Ammon's horn (tissue), 1 donor: ENCODE data around the gene NDP.
"Not testable (repeated sequence)": the region's sequence is repeated elsewhere in the genome, so short reads cannot be mapped to it uniquely, and the experiment has no call there.

ENCODE experiments used
- DNase-seq: peaks from one replicate; pipeline ENCODE4 v3.0.0-alpha.2; 2016; ENCODE audit warnings: low spot score

The NDP gene

GRCh38 chrX:43970528-43970927 lies 2.7 kb downstream of the NDP start:
- no peak for DNase-seq

GRCh38 chrX:43969504-43970501 lies 3.4 kb downstream of the NDP start:
- peak; percentile 35 for DNase-seq

DNA sequence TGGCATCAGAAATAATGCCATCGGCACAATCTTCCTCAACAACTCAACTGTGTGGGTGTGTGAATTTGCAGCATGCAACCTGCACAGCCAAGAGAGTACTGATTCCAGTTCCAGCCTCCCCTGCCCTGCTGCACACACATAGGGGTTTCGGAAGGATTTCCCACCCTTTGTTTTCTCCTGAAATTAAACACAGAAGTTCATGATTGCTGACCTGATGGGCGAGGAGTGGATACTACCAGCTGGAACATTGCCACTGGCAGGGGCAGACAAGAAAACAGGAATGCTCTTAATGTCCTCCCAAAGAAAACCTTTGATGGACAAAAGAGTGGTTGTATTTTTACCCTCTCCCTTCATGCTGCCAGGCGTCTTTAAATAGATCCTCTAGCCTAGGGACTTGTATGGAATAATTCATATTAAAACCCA lies 4.8 kb downstream of the NDP start:
- peak; percentile 31 for DNase-seq

- DNase-seq: no peak
Observed at GRCh38 chrX:43964936-43965335, 8.3 kb downstream of the NDP start.

DNA sequence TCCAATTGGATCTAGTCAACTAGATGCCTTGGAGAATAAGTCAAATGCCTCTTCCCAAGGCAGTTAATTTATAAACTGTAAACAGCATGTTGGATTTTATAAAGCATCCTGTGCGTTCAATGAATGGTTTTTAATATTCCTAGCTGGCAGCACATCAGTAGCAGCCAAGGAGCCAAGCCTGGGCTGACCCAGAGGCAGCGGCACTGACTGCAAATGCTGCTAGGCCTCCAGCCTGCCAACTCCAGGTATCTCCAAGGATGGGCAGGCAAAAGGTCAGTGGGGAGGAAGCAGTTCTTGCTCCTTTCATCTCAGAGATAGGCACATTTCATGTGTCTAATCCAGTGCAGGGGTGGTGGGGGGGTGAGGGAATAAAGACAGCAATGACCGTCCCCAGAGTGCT lies 9.5 kb downstream of the NDP start:
- DNase-seq: no peak

GRCh38 chrX:43962636-43963035 lies 10.6 kb downstream of the NDP start:
- DNase-seq: no peak

DNA sequence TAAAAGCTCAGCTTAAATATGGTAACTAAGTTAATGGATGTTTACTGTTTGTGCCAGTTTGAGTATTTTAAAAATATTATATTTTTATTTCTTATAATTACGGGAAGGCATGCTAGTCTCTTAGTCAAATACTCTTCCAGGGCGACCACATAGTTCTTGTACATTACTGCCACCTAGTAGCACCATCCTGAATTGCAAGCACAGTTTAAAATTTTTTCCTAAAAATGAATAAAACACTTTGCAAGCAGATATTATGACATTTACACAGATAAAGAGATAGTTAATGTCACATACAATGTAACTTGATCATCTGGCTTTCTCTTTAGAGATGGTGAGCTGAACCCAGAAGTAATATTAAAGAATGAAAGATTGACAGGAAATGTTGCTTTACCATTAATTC lies 11.5 kb downstream of the NDP start:
- DNase-seq: no peak

GRCh38 chrX:43958529-43958928 lies 14.7 kb downstream of the NDP start:
- DNase-seq: peak; percentile 86

DNA sequence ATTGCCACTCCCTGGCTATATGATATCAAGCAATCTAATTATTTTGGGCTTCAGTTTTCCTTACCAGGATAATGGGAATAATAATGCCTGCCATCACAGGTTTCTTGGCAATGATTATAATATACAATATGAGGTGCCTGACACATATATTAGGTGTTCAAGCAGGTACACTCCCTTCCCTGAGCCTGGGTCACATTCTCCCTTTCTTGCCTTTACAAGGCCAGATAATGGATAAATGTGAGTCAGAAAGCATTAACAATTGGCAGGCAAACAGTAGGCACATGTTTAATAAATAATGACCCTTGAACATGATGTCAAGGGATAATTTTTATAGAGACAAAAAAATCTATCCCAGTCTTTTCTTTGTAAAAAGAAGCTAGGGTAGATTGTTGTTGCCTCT lies 17.2 kb downstream of the NDP start:
- DNase-seq: no peak

- no peak for DNase-seq
Observed at GRCh38 chrX:43953218-43953617, 20.0 kb downstream of the NDP start.

- peak; percentile 82 for DNase-seq
Observed at GRCh38 chrX:43949669-43950068, 23.5 kb downstream of the NDP start.

- DNase-seq: no peak
Observed at GRCh38 chrX:43940816-43941474, 32.2 kb downstream of the NDP start.

DNA sequence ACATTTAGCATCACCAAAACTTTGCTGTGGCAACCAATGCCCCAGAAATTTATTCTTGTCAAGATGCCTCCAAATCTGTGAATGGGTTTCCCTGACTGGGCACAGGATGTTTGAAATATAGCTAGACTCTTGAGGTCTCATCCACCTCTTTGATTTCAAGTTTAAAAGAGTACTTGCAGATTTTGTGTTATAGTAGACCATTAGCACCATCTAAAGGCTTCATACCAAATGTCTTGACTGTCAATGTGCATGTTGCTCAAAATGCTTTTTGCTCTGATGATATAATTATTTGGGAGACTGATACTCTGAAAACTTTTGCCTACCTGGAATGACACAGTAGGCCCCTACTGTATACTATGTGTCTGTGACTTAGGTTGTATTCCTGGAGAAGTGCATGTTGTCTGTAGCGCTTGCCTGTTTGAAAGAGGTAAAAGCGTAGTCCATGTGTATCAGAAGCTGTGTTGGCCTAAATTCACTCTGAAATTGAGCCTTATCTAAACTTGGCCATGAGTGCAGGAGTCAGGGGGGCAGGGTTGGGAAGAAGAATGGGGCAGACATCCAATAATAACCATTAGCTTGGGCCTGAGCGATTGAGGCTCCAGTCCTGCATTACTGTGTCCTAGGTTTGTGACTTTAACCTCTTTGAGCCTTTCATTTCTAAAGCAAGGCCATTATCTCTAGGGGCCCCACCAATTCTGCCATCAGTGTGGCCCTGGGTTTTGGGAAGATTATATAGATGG lies 33.8 kb downstream of the NDP start:
- peak; percentile 9 for DNase-seq

DNA sequence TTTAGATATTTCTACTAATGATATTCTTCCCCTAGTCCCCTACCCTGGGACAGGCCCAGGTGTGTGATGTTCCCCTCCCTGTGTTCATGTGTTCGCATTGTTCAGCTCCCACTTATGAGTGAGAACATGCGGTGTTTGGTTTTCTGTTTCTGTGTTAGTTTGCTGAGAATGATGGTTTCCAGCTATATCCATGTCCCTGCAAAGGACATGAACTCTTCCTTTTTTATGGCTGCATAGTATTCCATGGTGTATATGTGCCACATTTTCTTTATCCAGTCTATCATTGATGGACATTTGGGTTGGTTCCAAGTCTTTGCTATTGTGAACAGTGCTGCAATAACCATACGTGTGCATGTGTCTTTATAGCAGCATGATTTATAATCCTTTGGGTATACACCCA lies 51.2 kb downstream of the NDP start:
- not testable (repeated sequence) for DNase-seq

DNA sequence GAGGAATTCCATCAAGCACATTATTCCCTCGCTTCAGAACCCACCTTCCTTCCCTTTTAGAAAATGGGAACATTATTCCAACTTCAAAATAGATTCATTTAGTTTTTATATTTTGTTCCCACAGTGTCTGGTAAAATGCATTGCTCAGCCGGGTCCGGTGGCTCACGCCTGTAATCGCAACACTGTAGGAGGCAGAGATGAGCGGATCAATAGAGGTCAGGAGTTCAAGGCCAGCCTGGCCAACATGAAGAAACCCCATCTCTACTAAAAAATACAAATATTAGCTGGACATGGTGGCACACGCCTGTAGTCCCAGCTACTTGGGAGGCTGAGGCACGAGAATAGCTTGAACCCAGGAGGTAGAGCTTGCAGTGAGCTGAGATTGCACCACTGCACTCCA lies 62.4 kb downstream of the NDP start:
- not testable (repeated sequence) for DNase-seq

DNA sequence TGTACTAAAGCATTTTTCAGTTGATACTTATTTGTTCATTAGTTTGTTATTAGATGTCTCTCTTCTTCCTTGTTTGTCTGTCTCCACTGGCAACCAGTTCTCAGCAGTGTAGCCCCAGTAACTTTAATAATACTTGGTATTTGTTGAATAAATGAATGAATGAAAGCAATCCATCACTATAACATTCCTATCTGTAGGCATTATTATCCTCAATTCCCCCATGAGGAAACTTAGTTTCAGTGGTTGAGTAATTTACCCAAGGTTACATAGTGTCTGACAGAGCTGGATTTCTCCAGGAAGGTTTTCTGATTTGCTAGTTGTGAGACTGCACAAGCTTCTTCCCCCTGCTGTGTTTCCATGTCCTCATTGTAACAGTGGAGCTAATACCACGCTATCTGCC lies 63.2 kb downstream of the NDP start:
- no peak for DNase-seq

DNA sequence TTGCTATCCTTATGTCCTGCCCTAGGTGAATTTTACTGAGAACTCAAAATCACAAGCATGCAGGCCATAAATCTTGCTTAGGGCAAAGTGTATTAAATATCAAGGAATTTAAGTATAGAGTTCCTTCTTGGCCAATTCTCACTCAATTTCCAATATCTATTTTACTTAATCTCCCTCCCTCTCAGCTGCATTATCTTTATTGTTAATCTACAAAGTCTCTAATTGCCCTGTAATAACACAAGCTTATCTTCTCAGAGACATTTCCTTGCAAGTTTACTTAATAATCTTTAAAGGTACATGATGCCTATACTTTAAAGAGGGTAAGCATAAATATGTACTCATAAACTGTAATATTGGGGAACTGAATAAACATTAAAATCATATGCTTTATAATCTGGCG lies 64.0 kb downstream of the NDP start:
- DNase-seq: no peak

- DNase-seq: no peak
Observed at GRCh38 chrX:43899878-43900815, 73.0 kb downstream of the NDP start.
